Loucy (cell line): ENCODE results near the gene C1orf232.

Experiments used
- H2AFZ ChIP-seq: fragments of 200-600 bp; sonication (generic); 2 replicates; pipeline ENCODE4 v1.6.0; 2016; ENCODE audit warnings: antibody characterized with exemption, mild to moderate bottlenecking, low read length, moderate library complexity
- H3F3A ChIP-seq: fragments of 200-600 bp; 2 replicates; pipeline ENCODE4 v1.6.0; 2016; ENCODE audit warnings: antibody characterized with exemption, low read depth, mild to moderate bottlenecking
- H3K27me3 ChIP-seq: fragments of 200-600 bp; sonication (generic); 2 replicates; pipeline ENCODE4 v1.6.1; 2014; ENCODE audit warnings: low read length, mild to moderate bottlenecking; ENCODE audit not compliant: insufficient read depth, poor library complexity, severe bottlenecking
- H3K36me3 ChIP-seq: fragments of 200-600 bp; sonication (generic); 2 replicates; pipeline ENCODE4 v1.6.1; 2016; ENCODE audit warnings: low read length; ENCODE audit not compliant: insufficient read depth
- H3K4me1 ChIP-seq: fragments of 200-600 bp; sonication (generic); 2 replicates; pipeline ENCODE4 v1.5.1; 2014; ENCODE audit warnings: low read length, mild to moderate bottlenecking; ENCODE audit not compliant: insufficient read depth, poor library complexity, severe bottlenecking
- H3K4me2 ChIP-seq: fragments of 200-600 bp; sonication (generic); 2 replicates; pipeline ENCODE4 v1.6.0; 2014; ENCODE audit warnings: antibody characterized with exemption, low read length, low read depth, mild to moderate bottlenecking; ENCODE audit not compliant: poor library complexity, severe bottlenecking
- H3K4me3 ChIP-seq: fragments of 200-600 bp; sonication (generic); 2 replicates; pipeline ENCODE4 v1.5.1; 2014; ENCODE audit warnings: low read length, mild to moderate bottlenecking, mixed read lengths; ENCODE audit not compliant: poor library complexity, severe bottlenecking
- H3K79me2 ChIP-seq: fragments of 200-600 bp; sonication (generic); 2 replicates; pipeline ENCODE4 v1.6.1; 2014; ENCODE audit warnings: low read length; ENCODE audit not compliant: insufficient read depth
- H3K9ac ChIP-seq: fragments of 200-600 bp; sonication (generic); 2 replicates; pipeline ENCODE4 v1.6.0; 2014; ENCODE audit warnings: mild to moderate bottlenecking, low read depth, low read length, moderate library complexity; ENCODE audit not compliant: poor library complexity, severe bottlenecking
- H3K9me2 ChIP-seq: fragments of 200-600 bp; sonication (generic); replicated peaks from 2 replicates; pipeline ENCODE4 v1.6.1; 2016; ENCODE audit warnings: low read depth, low read length, mixed read lengths
- H3K9me3 ChIP-seq: fragments of 200-600 bp; sonication (generic); 2 replicates; pipeline ENCODE4 v1.6.1; 2014; ENCODE audit warnings: mild to moderate bottlenecking, antibody characterized with exemption, low read length, low read depth; ENCODE audit not compliant: insufficient read depth
- H4K20me1 ChIP-seq: fragments of 200-600 bp; sonication (generic); 2 replicates; pipeline ENCODE4 v1.6.0; 2014; ENCODE audit warnings: antibody characterized with exemption, low read length, mild to moderate bottlenecking; ENCODE audit not compliant: insufficient read depth, poor library complexity, severe bottlenecking
- CTCF ChIP-seq: fragments of 200-600 bp; sonication (generic); conservative IDR thresholded peaks from 2 replicates; pipeline ENCODE4 v1.5.1; 2014; ENCODE audit warnings: mild to moderate bottlenecking, antibody characterized with exemption, low read length
- EZH2phosphoT487 ChIP-seq: fragments of 200-600 bp; IDR thresholded peaks from 2 replicates; pipeline ENCODE4 v1.6.1; 2018; ENCODE audit warnings: antibody characterized with exemption, mild to moderate bottlenecking, moderate library complexity, borderline replicate concordance

C1orf232 gene

GRCh38 chr1:26200413-26200812, 31.6 kb upstream of the C1orf232 start:
- Histone ChIP-seq H3K4me2 (no peak overlapping the region), H3F3A (no peaks in the 10 kb centered on the region), H3K27me3 (no peaks in the 10 kb centered on the region), H3K9ac (no peak overlapping the region), H3K36me3 (no peaks in the 10 kb centered on the region), H4K20me1 (no peaks in the 10 kb centered on the region), H3K9me3 (no peaks in the 10 kb centered on the region), H3K79me2 (no peaks in the 10 kb centered on the region), H3K4me3 (no peak overlapping the region), H2AFZ (no peak overlapping the region), H3K4me1 (peaks cover 7% of the 10 kb centered on the region), H3K9me2 (no peaks in the 10 kb centered on the region)
- TF ChIP-seq EZH2phosphoT487 (no peak), CTCF (no peak)

GRCh38 chr1:26197813-26198212, 29.1 kb upstream of the C1orf232 start:
- Histone ChIP-seq H3K4me2 (no peak overlapping the region), H3F3A (no peaks in the 10 kb centered on the region), H3K9me2 (no peaks in the 10 kb centered on the region), H3K27me3 (no peaks in the 10 kb centered on the region), H3K36me3 (no peaks in the 10 kb centered on the region), H3K9ac (no peak overlapping the region), H3K9me3 (no peaks in the 10 kb centered on the region), H4K20me1 (no peaks in the 10 kb centered on the region), H3K4me3 (no peak overlapping the region), H2AFZ (no peak overlapping the region), H3K79me2 (no peaks in the 10 kb centered on the region), H3K4me1 (no peaks in the 10 kb centered on the region)
- TF ChIP-seq EZH2phosphoT487 (no peak), CTCF (no peak)

GRCh38 chr1:26197301-26197700, 28.5 kb upstream of the C1orf232 start:
- H3K4me3 ChIP-seq: no peak overlapping the region
- H3F3A ChIP-seq: no peaks in the 10 kb centered on the region
- H4K20me1 ChIP-seq: no peaks in the 10 kb centered on the region
- no peaks in the 10 kb centered on the region for H3K79me2 ChIP-seq
- H3K4me2 ChIP-seq: no peak overlapping the region
- H3K9ac ChIP-seq: no peak overlapping the region
- no peaks in the 10 kb centered on the region for H3K4me1 ChIP-seq
- H2AFZ ChIP-seq: no peak overlapping the region
- no peaks in the 10 kb centered on the region for H3K9me2 ChIP-seq
- no peaks in the 10 kb centered on the region for H3K9me3 ChIP-seq
- TF ChIP-seq EZH2phosphoT487 (no peak), CTCF (no peak)
- H3K27me3 ChIP-seq: no peaks in the 10 kb centered on the region
- no peaks in the 10 kb centered on the region for H3K36me3 ChIP-seq
